HG03571 (cell line): ENCODE measurements around the gene SLC13A3.

Experiments used
- ATAC-seq: cut with Tn5 transposase; IDR thresholded peaks from one replicate; pipeline ENCODE4 v1.9.1; 2021; ENCODE audit not compliant: unreplicated experiment

SLC13A3 gene

GRCh38 chr20:46583411-46584214 lies 67.6 kb downstream of the SLC13A3 start:
- ATAC-seq = no peak

GRCh38 chr20:46582648-46583047 lies 68.6 kb downstream of the SLC13A3 start:
- ATAC-seq = no peak

GRCh38 chr20:46581391-46581790 lies 69.9 kb downstream of the SLC13A3 start:
- no peak for ATAC-seq

DNA sequence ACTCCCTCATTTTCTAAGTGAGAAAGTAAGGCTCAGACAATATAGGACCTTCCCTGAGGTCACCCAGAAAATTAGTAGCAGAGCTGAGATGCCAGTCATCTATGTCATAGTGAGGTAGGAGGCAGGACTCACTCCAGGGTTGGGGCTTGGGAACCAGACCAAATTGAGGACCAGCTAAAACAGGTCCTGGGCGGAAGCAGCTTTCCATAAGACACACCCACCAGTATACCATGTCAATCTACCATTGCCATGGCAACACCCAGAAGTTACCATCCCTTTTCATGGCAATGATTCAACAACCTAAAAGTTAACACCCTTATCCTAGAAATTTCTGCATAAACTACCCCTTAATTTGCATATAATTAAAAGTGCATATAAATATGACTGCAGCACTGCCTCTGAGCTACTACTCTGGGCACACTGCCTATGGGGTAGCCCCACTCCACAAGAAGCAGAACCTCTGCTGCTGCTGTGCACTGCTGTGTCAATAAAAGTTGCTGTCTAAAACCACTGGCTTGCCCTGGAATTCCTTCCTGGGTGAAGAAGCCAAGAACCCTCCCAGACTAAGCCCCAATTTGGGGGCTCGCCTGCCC lies 70.5 kb downstream of the SLC13A3 start:
- ATAC-seq = no peak

- no peak for ATAC-seq
Observed at GRCh38 chr20:46578745-46579144, 72.5 kb downstream of the SLC13A3 start.

GRCh38 chr20:46576774-46577395 lies 74.4 kb downstream of the SLC13A3 start:
- no peak for ATAC-seq

DNA sequence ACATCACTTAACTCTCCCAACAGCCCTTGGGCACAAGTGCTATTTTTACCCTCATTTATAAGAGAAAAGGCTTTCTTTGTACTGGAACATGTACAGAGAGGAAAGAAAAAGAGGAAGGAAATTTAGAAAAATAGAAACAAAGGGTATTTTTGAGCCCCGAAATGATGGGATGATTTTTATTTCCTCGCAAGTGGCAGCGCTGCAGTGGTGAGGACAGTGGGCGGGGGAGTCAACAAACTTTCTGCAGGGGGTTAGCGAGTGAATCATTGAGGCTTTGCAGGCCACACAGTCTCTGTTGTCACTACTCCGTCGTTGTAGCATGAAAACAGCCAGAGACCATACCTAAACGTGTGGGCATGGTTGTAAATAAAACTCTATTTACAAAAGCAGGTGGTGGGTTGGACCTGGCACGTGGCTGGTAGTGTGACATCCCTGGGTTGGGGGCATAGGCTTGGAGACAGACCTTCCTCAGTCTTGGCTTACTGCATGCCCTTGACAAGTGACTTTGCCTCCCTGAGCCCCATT lies 75.3 kb downstream of the SLC13A3 start:
- no peak for ATAC-seq

DNA sequence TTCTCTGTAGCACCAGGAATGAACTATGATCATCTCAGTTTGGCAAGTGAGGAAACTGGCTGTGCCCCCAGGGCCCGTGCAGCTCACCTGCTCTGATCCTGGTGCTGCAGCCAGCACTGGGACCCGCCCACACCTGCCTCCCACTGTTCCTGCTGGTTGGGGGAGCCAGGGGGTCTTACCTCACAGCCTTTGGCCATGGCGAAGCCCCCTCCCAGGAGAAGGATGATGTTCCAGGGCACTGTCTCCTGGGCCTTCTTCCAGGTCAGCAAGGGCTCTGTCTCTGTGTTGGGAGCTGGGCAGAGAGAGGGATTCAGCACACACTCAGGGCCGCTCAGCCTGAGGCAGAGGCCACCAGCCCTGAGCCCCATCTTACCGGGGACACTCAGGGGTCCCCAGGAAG lies 75.9 kb downstream of the SLC13A3 start:
- no peak for ATAC-seq

DNA sequence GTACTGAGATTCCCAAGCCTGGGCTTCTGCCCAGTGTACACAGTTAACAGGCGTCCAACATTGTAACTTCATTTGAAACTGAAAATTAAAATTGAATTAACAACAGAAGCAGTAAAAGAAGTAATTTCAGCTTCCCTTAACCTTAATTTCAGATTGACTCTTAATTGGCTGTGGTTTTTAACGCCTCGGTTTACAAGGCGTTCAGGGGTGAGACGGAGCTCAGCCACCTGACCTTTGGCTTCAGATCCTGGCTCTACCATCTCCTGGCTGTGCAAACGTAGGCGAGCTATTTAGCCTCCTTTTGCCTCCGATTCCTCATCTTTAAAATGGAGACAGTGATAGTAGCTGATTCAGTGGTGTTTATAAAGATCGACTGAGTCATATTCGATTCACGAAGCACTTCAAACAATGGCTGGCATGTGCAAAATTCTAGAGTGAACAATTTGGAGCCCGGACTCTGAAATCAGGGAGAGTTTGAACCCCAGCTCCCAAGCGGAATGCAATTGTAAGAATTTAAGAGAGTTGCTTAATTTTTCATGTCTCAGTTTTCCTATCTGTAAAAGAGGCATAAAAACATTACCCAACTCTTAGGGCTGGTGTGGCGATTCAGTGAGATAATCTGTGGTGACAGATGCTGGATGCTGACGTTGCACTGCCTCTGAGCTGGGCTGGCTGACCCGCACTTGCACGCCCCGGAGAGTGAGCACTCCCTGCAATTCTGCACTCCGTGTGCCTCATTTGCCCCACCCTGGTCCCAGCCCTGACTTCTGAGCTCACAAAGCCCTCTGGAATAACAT lies 77.3 kb downstream of the SLC13A3 start:
- no peak for ATAC-seq

DNA sequence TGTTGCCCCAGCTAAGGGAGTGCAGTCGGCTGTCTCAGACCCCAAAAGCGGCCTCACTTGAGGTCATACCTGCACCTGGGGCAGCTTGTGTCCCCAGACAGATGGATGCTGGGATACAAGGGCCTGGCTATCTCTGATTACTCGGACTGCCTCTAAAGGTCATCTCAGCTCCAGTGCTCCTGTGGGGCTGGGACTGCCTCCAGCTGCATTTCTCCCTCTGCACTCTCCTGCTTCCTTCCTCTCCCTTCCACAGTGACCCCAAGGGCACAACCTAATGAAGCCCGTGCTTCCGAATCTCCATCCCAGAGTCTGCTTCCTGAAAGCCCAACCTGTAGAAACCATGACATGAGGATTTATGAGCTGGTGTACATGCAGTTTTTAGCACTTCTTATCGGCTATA lies 78.0 kb downstream of the SLC13A3 start:
- no peak for ATAC-seq

DNA sequence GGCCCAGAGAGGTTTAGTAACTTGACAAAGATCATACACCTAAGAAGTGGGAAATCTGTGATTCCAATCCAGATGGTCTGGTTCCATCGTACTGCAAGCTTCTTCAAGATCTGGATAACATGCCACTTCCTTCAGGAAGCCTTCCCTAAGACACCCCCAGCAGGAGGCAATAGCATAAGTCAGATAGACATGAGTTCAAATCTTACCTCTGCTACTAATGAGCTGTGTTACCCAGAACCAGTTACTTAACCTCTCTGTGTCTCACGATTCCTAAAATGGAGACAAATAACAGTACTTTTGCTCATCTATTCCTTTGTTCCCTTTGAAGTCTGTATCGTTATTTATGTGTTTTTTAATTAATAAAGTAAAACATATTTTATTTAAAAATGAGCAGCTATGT lies 78.5 kb downstream of the SLC13A3 start:
- no peak for ATAC-seq

GRCh38 chr20:46572153-46572552 lies 79.1 kb downstream of the SLC13A3 start:
- no peak for ATAC-seq

DNA sequence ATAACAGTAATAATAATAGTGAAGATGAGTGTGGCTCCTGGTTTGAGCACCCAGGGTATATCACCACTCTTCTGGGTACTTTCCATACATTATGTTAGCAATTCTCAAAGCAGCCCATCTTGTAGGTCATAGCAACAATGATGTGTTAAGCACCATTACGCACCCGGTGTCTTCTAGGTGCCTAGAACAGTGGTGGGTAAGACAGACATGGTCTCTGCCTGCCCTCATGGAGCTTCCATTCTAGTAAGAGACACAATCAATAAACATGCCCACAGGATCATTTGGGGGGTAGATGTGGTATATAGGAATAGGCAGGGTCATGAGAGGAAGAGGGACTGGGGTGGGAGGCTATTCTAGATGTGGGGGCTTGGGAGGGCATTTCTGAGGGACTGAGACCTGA lies 79.8 kb downstream of the SLC13A3 start:
- no peak for ATAC-seq

GRCh38 chr20:46570956-46571355 lies 80.3 kb downstream of the SLC13A3 start:
- ATAC-seq = no peak

- no peak for ATAC-seq
Observed at GRCh38 chr20:46569961-46570360, 81.3 kb downstream of the SLC13A3 start.

DNA sequence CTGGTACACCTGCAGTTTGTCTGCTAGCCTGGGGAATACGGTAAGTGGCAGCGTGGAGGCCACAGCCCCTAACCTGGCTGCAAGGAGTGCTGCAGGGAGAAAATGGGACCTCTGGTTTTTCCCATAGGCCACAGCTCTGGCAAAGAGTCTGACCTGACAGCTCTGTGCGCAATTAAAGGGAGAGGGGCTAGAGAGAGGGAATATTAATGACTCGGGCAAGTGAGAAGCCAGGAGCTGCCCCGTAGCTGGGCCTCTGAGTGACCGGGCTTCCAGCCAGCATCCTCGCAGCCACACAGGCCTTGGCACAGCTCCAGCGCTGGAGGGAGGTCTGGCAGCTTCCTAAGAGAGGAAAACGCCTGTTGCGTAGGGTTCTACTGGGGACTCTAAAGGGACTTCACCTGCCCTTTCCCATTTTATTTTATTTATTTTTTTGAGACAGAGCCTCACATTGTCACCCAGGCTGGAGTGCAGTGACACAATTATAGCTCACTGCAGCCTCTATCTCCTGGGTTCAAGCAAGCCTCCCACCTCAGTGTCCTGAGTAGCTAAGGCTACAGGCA lies 82.6 kb downstream of the SLC13A3 start:
- no peak for ATAC-seq

DNA sequence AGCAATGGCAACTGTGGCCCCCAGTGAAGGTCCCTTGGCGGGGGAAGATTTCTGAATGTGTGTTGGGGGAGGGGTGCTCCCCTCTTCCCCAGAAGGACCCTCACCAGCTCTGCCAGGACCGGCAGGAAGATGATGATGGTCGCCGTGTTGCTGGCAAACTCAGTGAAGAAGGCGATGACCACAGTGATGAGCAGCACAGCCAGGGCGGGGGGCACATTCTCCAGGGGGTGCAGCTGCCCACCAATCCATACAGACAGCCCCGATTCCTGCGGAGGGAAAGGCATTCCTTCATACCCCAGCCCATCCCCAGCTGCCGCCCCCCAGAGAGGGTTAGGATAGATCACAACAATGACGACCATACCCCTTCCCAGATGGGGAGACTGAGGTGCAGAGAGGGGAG lies 85.1 kb downstream of the SLC13A3 start:
- no peak for ATAC-seq

- no peak for ATAC-seq
Observed at GRCh38 chr20:46564241-46564957, 86.9 kb downstream of the SLC13A3 start.

GRCh38 chr20:46563860-46564221 lies 87.4 kb downstream of the SLC13A3 start:
- no peak for ATAC-seq

DNA sequence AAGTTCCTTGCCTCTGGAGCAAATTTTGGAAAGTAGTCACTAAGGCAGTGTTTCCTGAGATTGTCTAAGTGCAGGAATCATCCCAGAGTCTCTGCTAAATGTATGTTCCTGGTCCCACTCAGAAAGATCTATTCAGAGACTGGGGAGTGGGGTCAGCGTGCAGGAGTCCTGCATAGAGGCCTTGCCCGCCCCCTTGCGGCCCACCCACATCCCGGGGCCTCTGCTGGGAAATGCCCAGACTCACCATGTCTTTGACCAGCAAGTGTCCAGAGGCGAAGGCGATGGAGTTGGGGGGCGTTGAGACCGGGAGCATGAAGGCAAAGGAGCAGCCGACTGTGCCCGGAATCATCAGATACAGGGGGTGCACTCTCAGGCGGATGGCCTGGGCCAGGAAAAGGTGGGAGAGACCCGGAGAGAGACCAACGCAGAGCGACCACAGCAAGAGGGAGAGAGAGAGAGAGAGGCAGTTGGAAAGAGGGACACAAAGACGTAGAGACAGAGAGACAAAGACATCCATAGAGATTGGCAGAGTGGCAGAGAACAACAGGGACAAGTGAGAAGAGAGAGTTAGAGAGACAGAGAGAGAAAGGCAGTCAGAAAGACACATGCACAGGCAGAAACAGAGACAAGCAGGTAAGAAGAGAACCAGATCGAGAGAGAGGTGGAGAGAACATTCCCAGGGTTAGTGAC lies 87.9 kb downstream of the SLC13A3 start:
- ATAC-seq = no peak
